GM12878 (cell line): Measurements from ENCODE around the gene KLK2. TPM values are rescaled to one million over a fixed set of nuclear protein-coding genes. Genes with fewer than 3 reads are reported as not detected.

Experiments used
- ATAC-seq: fragments of 200-7000 bp; cut with Tn5 transposase; 3 replicates; pipeline ENCODE4 v1.9.1; 2020; ENCODE audit warnings: mild to moderate bottlenecking, moderate library complexity
- BruUV-seq: library from RNA; stranded (reverse); fragments of 400-500 nt; replicated peaks from 2 replicates; lab custom pipeline; 2021; lab: Mats Ljungman, UMichigan
- CTCF ChIA-PET: fragments of 300-600 bp; sonication (Branson Sonifier 250); formaldehyde crosslinking; extraction: SDS; loops from one replicate; lab custom pipeline; 2021; ENCODE audit warnings: inconsistent platforms; lab: Yijun Ruan, JAX
- POLR2A ChIA-PET: fragments of 350-600 bp; formaldehyde crosslinking; extraction: SDS; loops from one replicate; lab custom pipeline; 2021; ENCODE audit warnings: inconsistent platforms; lab: Charles Lee
- RAD21 ChIA-PET: fragments of 300-600 bp; sonication (Branson Sonifier 250); formaldehyde crosslinking; loops from one replicate; lab custom pipeline; 2023; ENCODE audit warnings: antibody characterized with exemption; ENCODE audit not compliant: unreplicated experiment; lab: Charles Lee
- SMC1A ChIA-PET: fragments of 300-600 bp; sonication (Branson Sonifier 250); formaldehyde crosslinking; loops from one replicate; lab custom pipeline; 2023; ENCODE audit not compliant: unreplicated experiment, uncharacterized antibody; lab: Charles Lee
- DNase-seq: peaks from one replicate; pipeline ENCODE4 v3.0.0-alpha.2; 2011; ENCODE audit warnings: low read depth, low spot score
- FAIRE-seq: peaks from 3 replicates; lab custom pipeline; 2011; peaks lifted over from hg19 to GRCh38; lab: Jason Lieb, UNC
- H2AFZ ChIP-seq: 2 replicates; pipeline ENCODE4 v1.6.0; 2011; ENCODE audit warnings: low read depth, low read length, control low read depth; ENCODE audit not compliant: control insufficient read depth
- H3K27ac ChIP-seq: 2 replicates; pipeline ENCODE4 v1.5.1; 2011; ENCODE audit warnings: control low read depth; ENCODE audit not compliant: control insufficient read depth, insufficient read depth
- H3K27me3 ChIP-seq, 2 experiments: replicated peaks in 1 of 2; 2 replicates each; pipeline versions ENCODE4 v1.6.0 to v1.6.1; 2011; ENCODE audit warnings: low read length in 1 of 2; ENCODE audit not compliant: control insufficient read depth in 2 of 2, insufficient read depth in 2 of 2
- H3K36me3 ChIP-seq, 2 experiments: 2 replicates each; pipeline ENCODE4 v1.5.1; 2011; ENCODE audit warnings: low read length in 1 of 2; ENCODE audit not compliant: control insufficient read depth in 2 of 2, insufficient read depth in 2 of 2
- H3K4me1 ChIP-seq: 2 replicates; pipeline ENCODE4 v1.6.1; 2011; ENCODE audit warnings: mild to moderate bottlenecking, low read length, moderate library complexity, mixed read lengths; ENCODE audit not compliant: control insufficient read depth, insufficient read depth
- H3K4me2 ChIP-seq: 2 replicates; pipeline ENCODE4 v1.6.0; 2011; ENCODE audit warnings: control low read depth; ENCODE audit not compliant: control insufficient read depth, insufficient read depth
- H3K4me3 ChIP-seq: fragments of 200-600 bp; sonication (generic); 2 replicates; pipeline ENCODE4 v1.5.1; 2016
- H3K79me2 ChIP-seq: 2 replicates; pipeline ENCODE4 v1.6.0; 2011; ENCODE audit warnings: low read length; ENCODE audit not compliant: control insufficient read depth, insufficient read depth
- H3K9ac ChIP-seq: 2 replicates; pipeline ENCODE4 v1.8.0; 2011; ENCODE audit warnings: low read length, control low read depth, mixed read lengths; ENCODE audit not compliant: control insufficient read depth, insufficient read depth
- H3K9me3 ChIP-seq: replicated peaks from 3 replicates; pipeline ENCODE4 v1.5.1; 2011; ENCODE audit warnings: mild to moderate bottlenecking, low read length; ENCODE audit not compliant: control insufficient read depth, insufficient read depth
- H4K20me1 ChIP-seq: 2 replicates; pipeline ENCODE4 v1.6.0; 2011; ENCODE audit not compliant: control insufficient read depth, insufficient read depth
- BACH1 ChIP-seq: fragments of 450-650 bp; IDR thresholded peaks from 2 replicates; pipeline ENCODE4 v1.6.1; 2017; ENCODE audit warnings: mild to moderate bottlenecking, borderline replicate concordance
- BCL11A ChIP-seq: IDR thresholded peaks from 2 replicates; pipeline ENCODE4 v1.6.1; 2011; ENCODE audit warnings: low read depth, low read length
- CREB1 ChIP-seq: IDR thresholded peaks from 2 replicates; pipeline ENCODE4 v1.6.1; 2012; ENCODE audit warnings: low read depth, mild to moderate bottlenecking, inconsistent platforms
- EP300 ChIP-seq, 2 experiments: fragments of 150-350 bp in 1 of 2; IDR thresholded peaks; 2 replicates each; pipeline ENCODE4 v1.6.1; 2011 to 2012; ENCODE audit warnings: low read depth in 2 of 2, low read length in 2 of 2, borderline replicate concordance in 1 of 2, improper control_type of control experiment in 1 of 2, inconsistent platforms in 1 of 2; ENCODE audit not compliant: control insufficient read depth in 1 of 2
- NFXL1 ChIP-seq: fragments of 450-650 bp; IDR thresholded peaks from 2 replicates; pipeline ENCODE4 v1.6.1; 2017; ENCODE audit warnings: antibody characterized with exemption, mild to moderate bottlenecking, borderline replicate concordance
- POLR2A ChIP-seq: IDR thresholded peaks from 2 replicates; pipeline ENCODE4 v1.6.1; 2011; ENCODE audit warnings: low read depth, mild to moderate bottlenecking, low read length
- RCOR1 ChIP-seq: conservative IDR thresholded peaks from 2 replicates; pipeline ENCODE4 v1.6.1; 2012; ENCODE audit warnings: low read depth, low read length, improper control_type of control experiment
- RELB ChIP-seq: fragments of 450-650 bp; IDR thresholded peaks from 2 replicates; pipeline ENCODE4 v1.6.1; 2017; ENCODE audit warnings: low read depth, mild to moderate bottlenecking, moderate library complexity
- SREBF1 ChIP-seq: IDR thresholded peaks from 2 replicates; pipeline ENCODE4 v1.6.1; 2012; ENCODE audit warnings: mild to moderate bottlenecking, low read length
- ZNF217 ChIP-seq: fragments of 450-650 bp; IDR thresholded peaks from 2 replicates; pipeline ENCODE4 v1.6.1; 2017; ENCODE audit warnings: antibody characterized with exemption, mild to moderate bottlenecking
- WGBS: methylation state at CpG from one replicate; pipeline ENCODE4 v1.1.6; 2016; ENCODE audit warnings: low lambda C conversion rate; ENCODE audit not compliant: insufficient replicate concordance, insufficient coverage; ENCODE audit errors: missing lambda C conversion rate; 5-methylcytosine and 5-hydroxymethylcytosine counted together
- in situ Hi-C: fragments of 300-500 bp; cut with MboI; formaldehyde crosslinking; loops from 9 replicates; pipeline ENCODE4 v1.14.3; 2018; ENCODE audit warnings: mixed read lengths
- intact Hi-C: fragments of 100-400 bp; cut with micrococcal nuclease; formaldehyde crosslinking; loops from one replicate; pipeline ENCODE4 v1.14.2; 2022; ENCODE audit not compliant: unreplicated experiment
- polyA plus RNA-seq, 11 experiments: library from polyadenylated mRNA; depleted of rRNA in 4 of 11; unstranded in 6 of 11; stranded (reverse) in 5 of 11; fragments of >200 nt; fragmentation: Nextera tagmentation in 4 of 11; fragmentation: Illumina TruSeq in 1 of 11; extraction: Ambion mirVana in 4 of 11; extraction: Trizol in 1 of 11; gene quantifications; 1 replicate in 1 of 11; 2 replicates in 10 of 11; pipeline versions ENCODE4 v1.2.1 to v1.2.3, GENCODE V29; 2011 to 2016; ENCODE audit warnings: inconsistent platforms in 2 of 11, missing spikeins in 2 of 11, low read depth in 1 of 11
- total RNA-seq, 4 experiments: library from RNA; depleted of rRNA in 3 of 4; stranded (reverse); fragments of >200 nt in 3 of 4; fragmentation: Illumina TruSeq in 1 of 4; extraction: Trizol in 1 of 4; gene quantifications; 2 replicates each; pipeline versions ENCODE4 v1.2.1 to v1.2.3, GENCODE V29; 2013 to 2021

KLK2 gene
- total and polyA plus RNA-seq, 10 of the 15 experiments (the other 5 are each of a cell fraction or from before 2014, with no cell fraction given): 0.19 to 3.1 (median 1.2) TPM

GRCh38 chr19:50836543-50837195, 36.6 kb upstream of the KLK2 start (continued):
- TF ChIP-seq EP300 (IDR thresholded peaks at IDR 0.05; ENCODE audit: borderline replicate concordance in 1 of 2, control insufficient read depth in 1 of 2, low read depth in 2 of 2, low read length in 2 of 2) (no peak), POLR2A (no peak)
- TF ChIP-seq, all 136 proteins: peak for 0

GRCh38 chr19:50837300-50837699, 35.9 kb upstream of the KLK2 start:
- ChIA-PET POLR2A (interaction anchor here (1.2 kb wide), 1 partner anchor 60 kb away, joined by 4 read pairs; no protein-coding TSS in a partner anchor), RAD21 (interaction anchor here (1.9 to 4.6 kb wide), 2 partner anchors 17 to 84 kb away, joined by 7 to 41 read pairs; no protein-coding TSS in a partner anchor), SMC1A (interaction anchor here (0.6 to 4.6 kb wide), 5 partner anchors 17 to 485 kb away, joined by 3 to 37 read pairs (median 4); no protein-coding TSS in a partner anchor), CTCF (interaction anchor here (0.7 to 2.6 kb wide), 4 partner anchors 8 to 359 kb away, joined by 3 to 8 read pairs (median 4); no protein-coding TSS in a partner anchor)
- Histone ChIP-seq H3K27ac (no peak overlapping the region), H3K9ac (no peak overlapping the region), H4K20me1 (no peaks in the 10 kb centered on the region), H3K27me3 (no peaks in the 10 kb centered on the region), H2AFZ (no peak overlapping the region), H3K36me3 (no peaks in the 10 kb centered on the region), H3K4me2 (no peak overlapping the region), H3K9me3 (no peaks in the 10 kb centered on the region; the same call in 2 of the 3 replicates), H3K4me3 (no peak overlapping the region), H3K79me2 (no peaks in the 10 kb centered on the region), H3K4me1 (peaks cover 5% of the 10 kb centered on the region; the same call in 1 of the 2 replicates)
- intact Hi-C loops: loop anchor here (5.0 kb wide), 1 partner anchor 60 kb away; no protein-coding TSS in a partner anchor
- in situ Hi-C loops: no loop called here
- FAIRE-seq (no peak), ATAC-seq (no peak), DNase-seq (no peak)
- 83% methylated on average over 10 of the region's 10 CpGs for WGBS
- TF ChIP-seq BACH1 (no peak), RCOR1 (no peak), BCL11A (no peak), NFXL1 (no peak), SREBF1 (no peak), ZNF217 (no peak), RELB (no peak), CREB1 (no peak)
- no TSS peak for BruUV-seq
